NB4 (cell line): ENCODE measurements around the gene FKBP2.
A peak's percentile ranks its signal among the peaks of the same experiment; 100 is the strongest.

Source experiments
- MAX ChIP-seq: IDR thresholded peaks from 2 replicates; pipeline ENCODE4 v1.6.1; 2011; ENCODE audit warnings: low read depth, low read length
- MYC ChIP-seq: IDR thresholded peaks from 2 replicates; pipeline ENCODE4 v1.6.1; 2011; ENCODE audit warnings: low read depth, low read length
- POLR2A ChIP-seq: IDR thresholded peaks from 2 replicates; pipeline ENCODE4 v1.6.1; 2011; ENCODE audit warnings: mild to moderate bottlenecking; ENCODE audit not compliant: insufficient read length; ENCODE audit errors: extremely low read depth
- TF ChIP-seq, protein P1 (sequence below): IDR thresholded peaks from one replicate; pipeline ENCODE4 v1.5.1; 2012; ENCODE audit warnings: low read depth, low read length

- TF ChIP-seq, protein P1, sequence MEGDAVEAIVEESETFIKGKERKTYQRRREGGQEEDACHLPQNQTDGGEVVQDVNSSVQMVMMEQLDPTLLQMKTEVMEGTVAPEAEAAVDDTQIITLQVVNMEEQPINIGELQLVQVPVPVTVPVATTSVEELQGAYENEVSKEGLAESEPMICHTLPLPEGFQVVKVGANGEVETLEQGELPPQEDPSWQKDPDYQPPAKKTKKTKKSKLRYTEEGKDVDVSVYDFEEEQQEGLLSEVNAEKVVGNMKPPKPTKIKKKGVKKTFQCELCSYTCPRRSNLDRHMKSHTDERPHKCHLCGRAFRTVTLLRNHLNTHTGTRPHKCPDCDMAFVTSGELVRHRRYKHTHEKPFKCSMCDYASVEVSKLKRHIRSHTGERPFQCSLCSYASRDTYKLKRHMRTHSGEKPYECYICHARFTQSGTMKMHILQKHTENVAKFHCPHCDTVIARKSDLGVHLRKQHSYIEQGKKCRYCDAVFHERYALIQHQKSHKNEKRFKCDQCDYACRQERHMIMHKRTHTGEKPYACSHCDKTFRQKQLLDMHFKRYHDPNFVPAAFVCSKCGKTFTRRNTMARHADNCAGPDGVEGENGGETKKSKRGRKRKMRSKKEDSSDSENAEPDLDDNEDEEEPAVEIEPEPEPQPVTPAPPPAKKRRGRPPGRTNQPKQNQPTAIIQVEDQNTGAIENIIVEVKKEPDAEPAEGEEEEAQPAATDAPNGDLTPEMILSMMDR: no peak
- TF ChIP-seq MAX (peak; percentile 46; the same call in 1 of the 2 replicates), POLR2A (peak; percentile 49), MYC (peak; percentile 55)
These were observed 10.5 kb upstream of the FKBP2 start, which contains the start of gene DNAJC4 for GRCh38 chr11:64230171-64230984.
